Measurements from ENCODE around the gene NLRC5. TPM values are rescaled to one million over a fixed set of nuclear protein-coding genes. Genes with fewer than 3 reads are reported as not detected.

Gene NLRC5
- total RNA-seq, 4 donors from 2014 or later, result 11.1 to 39.7 (median 16.3) TPM

DNA sequence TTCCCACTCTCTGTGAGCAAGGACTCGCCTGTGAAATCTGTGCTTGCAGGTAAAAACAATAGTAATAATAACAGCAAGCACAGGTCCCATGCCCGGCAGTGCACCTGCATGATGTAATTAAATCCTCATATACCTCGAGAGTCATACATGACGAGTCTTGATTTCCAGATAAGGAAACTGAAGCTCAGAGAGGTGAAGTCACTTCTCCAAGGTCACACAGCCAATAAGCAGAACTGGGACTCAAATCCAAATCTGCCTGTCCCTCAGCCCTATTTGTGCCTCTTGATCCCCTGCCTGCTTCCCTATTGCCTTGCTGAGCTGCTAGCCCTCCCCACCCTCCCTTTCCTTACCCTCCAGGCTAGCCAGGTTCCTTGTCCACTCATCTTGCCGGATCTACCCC, 65.0 kb downstream of the NLRC5 start:
- H3K27ac ChIP-seq, result no peak overlapping the region
- 89 to 94% methylated on average over 4 to 5 of the region's 5 CpGs for WGBS, 2 donors (ENCODE audit: low coverage in 1 of 2)
- no peaks in the 10 kb centered on the region for H3K27me3 ChIP-seq
- H3K36me3 ChIP-seq, result peaks cover 0 to 83% of the 10 kb centered on the region in 2 donors
- no peak for ATAC-seq
- no peak for TF ChIP-seq POLR2A (IDR thresholded peaks at IDR 0.05)
- TF ChIP-seq EP300 (IDR thresholded peaks at IDR 0.05), result no peak
- TF ChIP-seq, protein P1, sequence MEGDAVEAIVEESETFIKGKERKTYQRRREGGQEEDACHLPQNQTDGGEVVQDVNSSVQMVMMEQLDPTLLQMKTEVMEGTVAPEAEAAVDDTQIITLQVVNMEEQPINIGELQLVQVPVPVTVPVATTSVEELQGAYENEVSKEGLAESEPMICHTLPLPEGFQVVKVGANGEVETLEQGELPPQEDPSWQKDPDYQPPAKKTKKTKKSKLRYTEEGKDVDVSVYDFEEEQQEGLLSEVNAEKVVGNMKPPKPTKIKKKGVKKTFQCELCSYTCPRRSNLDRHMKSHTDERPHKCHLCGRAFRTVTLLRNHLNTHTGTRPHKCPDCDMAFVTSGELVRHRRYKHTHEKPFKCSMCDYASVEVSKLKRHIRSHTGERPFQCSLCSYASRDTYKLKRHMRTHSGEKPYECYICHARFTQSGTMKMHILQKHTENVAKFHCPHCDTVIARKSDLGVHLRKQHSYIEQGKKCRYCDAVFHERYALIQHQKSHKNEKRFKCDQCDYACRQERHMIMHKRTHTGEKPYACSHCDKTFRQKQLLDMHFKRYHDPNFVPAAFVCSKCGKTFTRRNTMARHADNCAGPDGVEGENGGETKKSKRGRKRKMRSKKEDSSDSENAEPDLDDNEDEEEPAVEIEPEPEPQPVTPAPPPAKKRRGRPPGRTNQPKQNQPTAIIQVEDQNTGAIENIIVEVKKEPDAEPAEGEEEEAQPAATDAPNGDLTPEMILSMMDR (IDR thresholded peaks at IDR 0.05), result no peak
- no peak for TF ChIP-seq POLR2AphosphoS5 (IDR thresholded peaks at IDR 0.05)
- no peaks in the 10 kb centered on the region for H3K4me1 ChIP-seq
- H3K4me3 ChIP-seq, result no peak overlapping the region
- no peaks in the 10 kb centered on the region for H3K9me3 ChIP-seq

DNA sequence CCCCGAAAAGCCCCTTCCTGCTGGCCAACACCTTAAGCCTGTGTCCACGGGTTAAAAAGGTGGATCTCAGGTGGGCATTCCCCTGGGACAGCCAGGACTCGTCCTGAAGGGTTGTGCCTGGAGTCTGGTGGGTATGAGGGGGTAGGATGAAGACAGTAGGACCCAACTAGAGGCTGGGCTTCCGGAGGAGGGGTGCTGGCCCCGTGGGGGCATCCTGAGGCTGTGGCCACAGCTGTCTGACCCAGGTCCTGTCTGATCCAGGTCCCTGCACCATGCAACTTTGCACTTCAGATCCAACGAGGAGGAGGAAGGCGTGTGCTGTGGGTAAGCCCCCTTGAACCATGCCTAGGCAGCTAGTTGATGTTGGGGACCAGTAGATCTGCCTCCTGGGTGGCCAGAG, 65.4 kb downstream of the NLRC5 start:
- Histone ChIP-seq H3K4me1 (no peaks in the 10 kb centered on the region), H3K27ac (no peak overlapping the region), H3K4me3 (no peak overlapping the region), H3K27me3 (no peaks in the 10 kb centered on the region), H3K9me3 (no peaks in the 10 kb centered on the region), H3K36me3 (peaks cover 0 to 81% of the 10 kb centered on the region in 2 donors)
- TF ChIP-seq POLR2A (IDR thresholded peaks at IDR 0.05) (no peak), EP300 (IDR thresholded peaks at IDR 0.05) (no peak), POLR2AphosphoS5 (IDR thresholded peaks at IDR 0.05) (no peak)
- TF ChIP-seq, protein P1 (IDR thresholded peaks at IDR 0.05), result no peak
- ATAC-seq, result no peak
- WGBS, 2 donors (ENCODE audit: low coverage in 1 of 2), result 85% methylated on average over 4 of the region's 7 CpGs; no CpG with 5 or more reads in 1 of the 2 donors

DNA sequence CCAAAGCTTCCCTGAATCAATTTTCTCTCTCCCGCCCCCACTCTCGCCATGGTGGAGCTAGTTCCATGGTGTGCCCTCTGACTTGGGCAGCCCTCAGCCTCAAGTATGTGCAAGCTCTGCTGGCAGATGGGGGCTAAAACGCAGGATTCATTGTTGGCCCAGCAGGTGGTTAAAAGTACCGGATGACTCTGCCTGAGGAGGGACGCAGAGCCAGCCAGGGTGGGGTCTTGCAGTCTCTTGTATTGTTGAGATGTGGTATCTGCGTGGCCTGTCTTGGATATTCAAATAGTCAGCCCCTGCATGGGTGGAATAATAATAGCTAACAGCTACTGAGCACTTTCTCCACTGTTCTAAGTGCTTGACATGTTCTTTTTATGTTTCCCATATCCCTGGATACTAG, 66.3 kb downstream of the NLRC5 start:
- H3K9me3 ChIP-seq, result no peaks in the 10 kb centered on the region
- peaks cover 0 to 3% (median under 1%) of the 10 kb centered on the region in 3 donors for H3K4me1 ChIP-seq
- peaks cover 0 to 73% of the 10 kb centered on the region in 2 donors for H3K36me3 ChIP-seq
- no peak for TF ChIP-seq EP300 (IDR thresholded peaks at IDR 0.05)
- TF ChIP-seq, protein P1 (IDR thresholded peaks at IDR 0.05), result no peak
- TF ChIP-seq POLR2A (IDR thresholded peaks at IDR 0.05), result no peak
- TF ChIP-seq POLR2AphosphoS5 (IDR thresholded peaks at IDR 0.05), result no peak
- H3K4me3 ChIP-seq, result no peak overlapping the region
- H3K27ac ChIP-seq, result no peak overlapping the region
- ATAC-seq, result no peak
- 89% methylated on average over 3 of the region's 6 CpGs; no CpG with 5 or more reads in 1 of the 2 donors for WGBS, 2 donors (ENCODE audit: low coverage in 1 of 2)
- H3K27me3 ChIP-seq, result no peaks in the 10 kb centered on the region

DNA sequence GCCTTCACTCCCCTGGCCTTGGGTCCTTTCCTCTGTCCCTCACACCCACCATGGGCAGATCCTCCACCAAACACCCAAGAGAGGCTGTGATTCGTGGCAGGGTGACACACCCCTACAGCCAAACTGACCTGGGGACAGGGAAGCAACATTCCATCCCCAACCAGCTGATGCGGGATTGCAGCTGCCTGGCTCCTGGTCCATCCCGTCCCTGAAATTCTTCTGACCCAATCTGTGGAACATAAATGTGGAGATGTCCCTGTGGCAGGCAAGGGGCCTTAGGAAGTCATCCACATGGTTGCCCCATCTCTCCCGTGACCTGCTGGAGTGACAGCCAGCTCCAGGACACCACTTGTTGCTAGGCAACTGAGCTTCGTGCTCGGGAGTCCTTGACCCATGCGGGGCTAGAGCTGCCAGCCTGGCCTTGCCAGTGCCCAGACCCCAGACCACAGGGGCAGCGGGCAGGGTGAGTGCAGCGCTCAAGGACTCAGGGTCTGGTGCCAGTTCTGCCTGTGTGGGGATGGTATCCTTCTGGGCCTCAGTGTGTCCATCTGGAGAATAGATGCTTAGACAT, 69.0 kb downstream of the NLRC5 start:
- TF ChIP-seq, protein P1 (IDR thresholded peaks at IDR 0.05), result no peak
- TF ChIP-seq EP300 (IDR thresholded peaks at IDR 0.05) (no peak), POLR2AphosphoS5 (IDR thresholded peaks at IDR 0.05) (no peak), POLR2A (IDR thresholded peaks at IDR 0.05) (no peak)
- peaks cover 0 to 14% (median 12%) of the 10 kb centered on the region in 3 donors for H3K4me1 ChIP-seq
- 80% methylated on average over 1 of the region's 9 CpGs; no CpG with 5 or more reads in 1 of the 2 donors for WGBS, 2 donors (ENCODE audit: low coverage in 1 of 2)
- peaks cover 0 to 48% of the 10 kb centered on the region in 2 donors for H3K36me3 ChIP-seq
- H3K27ac ChIP-seq, result no peak overlapping the region
- H3K9me3 ChIP-seq, result no peaks in the 10 kb centered on the region
- no peak for ATAC-seq
- no peaks in the 10 kb centered on the region for H3K27me3 ChIP-seq
- H3K4me3 ChIP-seq, result no peak overlapping the region
